Activated CD4-positive, alpha-beta T cell treated with anti-CD3 and anti-CD28 coated beads, Interleukin-2, amount 50 U/mL, for 16 hours (primary cell): ENCODE measurements around the gene RAP1GDS1.

Experiments
- DNase-seq: peaks from one replicate; pipeline ENCODE4 v3.0.0-alpha.2; 2020

RAP1GDS1 gene

GRCh38 chr4:98485816-98486345, 224.7 kb downstream of the RAP1GDS1 start:
- peak; percentile 43 for DNase-seq

GRCh38 chr4:98490251-98490650, 229.1 kb downstream of the RAP1GDS1 start:
- DNase-seq = no peak

GRCh38 chr4:98491899-98492559, 230.8 kb downstream of the RAP1GDS1 start:
- no peak for DNase-seq

GRCh38 chr4:98493296-98493695, 232.1 kb downstream of the RAP1GDS1 start:
- DNase-seq = peak; percentile 57
